ENCODE measurements around the gene VCAM1. TPM values are rescaled to one million over a fixed set of nuclear protein-coding genes. Genes with fewer than 3 reads are reported as not detected.

Gene VCAM1
- total RNA-seq, 2 experiments from 2014 or later: not detected

- Mint-ChIP-seq H3K27ac (no peak overlapping the region), H3K4me3 (no peak overlapping the region), H3K36me3 (ENCODE audit: low read depth) (no peaks in the 10 kb centered on the region), H3K27me3 (peaks cover 11% of the 10 kb centered on the region), H3K4me1 (no peaks in the 10 kb centered on the region), H3K9me3 (ENCODE audit: low read depth) (peaks cover 6% of the 10 kb centered on the region)
- ChIA-PET POLR2A (no interaction called here), CTCF (no interaction called here)
- intact Hi-C loops (cut with DNase I, micrococcal nuclease): no loop called here
- ATAC-seq (no peak), DNase-seq (no peak)
These were observed 66.0 kb downstream of the VCAM1 start for GRCh38 chr1:100785470-100786052.

- H3K9me3 Mint-ChIP-seq (ENCODE audit: low read depth): peaks cover 3% of the 10 kb centered on the region
- ATAC-seq (no peak), DNase-seq (no peak)
- H3K36me3 Mint-ChIP-seq (ENCODE audit: low read depth): no peaks in the 10 kb centered on the region
- H3K4me3 Mint-ChIP-seq: no peak overlapping the region
- intact Hi-C loops (cut with DNase I, micrococcal nuclease): no loop called here
- H3K27me3 Mint-ChIP-seq: peaks cover 11% of the 10 kb centered on the region
- no peak overlapping the region for H3K27ac Mint-ChIP-seq
- no peaks in the 10 kb centered on the region for H3K4me1 Mint-ChIP-seq
- CTCF ChIA-PET: no interaction called here
- POLR2A ChIA-PET: no interaction called here
These were observed 67.3 kb downstream of the VCAM1 start for GRCh38 chr1:100786870-100787269.

Other genes starting within 250 kb of the VCAM1 start
- gene GPR88, start 181.6 kb upstream of the VCAM1 start, total RNA-seq: under 1 TPM in 1 of 2 experiments, not detected in 1; 0.05 TPM
- 1 to 10 TPM; 4.5 to 5.0 TPM for gene EXTL2, start 175.1 kb downstream of the VCAM1 start, total RNA-seq
- gene SLC30A7, start 176.3 kb downstream of the VCAM1 start, total RNA-seq: 10 to 100 TPM; 33.2 to 34.6 TPM

All from activated CD4-positive, alpha-beta T cell treated with anti-CD3 and anti-CD28 coated beads for 36 hours (primary cell).